ENCODE measurements around the gene RPS19BP1. TPM values are rescaled to one million over a fixed set of nuclear protein-coding genes. Genes with fewer than 3 reads are reported as not detected.
A peak's percentile ranks its signal among the peaks of the same experiment; 100 is the strongest.

RPS19BP1 gene
- total RNA-seq, 2 experiments from 2014 or later = 42.8 to 68.8 TPM

GRCh38 chr22:39500101-39500500 lies 32.4 kb downstream of the RPS19BP1 start:
- no peaks in the 10 kb centered on the region for H3K27me3 Mint-ChIP-seq
- DNase-seq = no peak
- ATAC-seq = no peak
- H3K9me3 Mint-ChIP-seq (ENCODE audit: low read depth) = no peaks in the 10 kb centered on the region
- H3K27ac Mint-ChIP-seq = no peak overlapping the region
- H3K4me1 Mint-ChIP-seq = peaks cover 26% of the 10 kb centered on the region
- intact Hi-C loops (cut with DNase I, micrococcal nuclease) = loop anchor here in 1 of 2 experiments (5.0 kb wide), 1 partner anchor 928 kb away; the partner anchor contains the start of gene DMC1
- H3K36me3 Mint-ChIP-seq (ENCODE audit: low read depth) = peaks cover 16% of the 10 kb centered on the region
- ChIA-PET POLR2A (no interaction called here), CTCF (interaction anchor here (0.7 kb wide), 1 partner anchor 215 kb away, joined by 3 read pairs; no protein-coding TSS in a partner anchor)
- no peak overlapping the region for H3K4me3 Mint-ChIP-seq

- Mint-ChIP-seq H3K27me3 (no peaks in the 10 kb centered on the region), H3K4me1 (peaks cover 22% of the 10 kb centered on the region), H3K27ac (no peak overlapping the region), H3K36me3 (ENCODE audit: low read depth) (peaks cover 10% of the 10 kb centered on the region), H3K9me3 (ENCODE audit: low read depth) (no peaks in the 10 kb centered on the region), H3K4me3 (no peak overlapping the region)
- intact Hi-C loops (cut with DNase I, micrococcal nuclease) = no loop called here
- no peak for ATAC-seq
- POLR2A ChIA-PET = interaction anchor here (0.9 kb wide), 1 partner anchor 21 kb away, joined by 3 read pairs; the partner anchor contains the start of gene ATF4
- DNase-seq = no peak
- CTCF ChIA-PET = interaction anchor here (0.6 to 3.2 kb wide), 4 partner anchors 21 to 386 kb away, joined by 3 to 50 read pairs (median 4); partner anchors contain the start of genes ATF4, RPL3 and RPS19BP1
Observed at GRCh38 chr22:39498802-39499201, 33.7 kb downstream of the RPS19BP1 start.

GRCh38 chr22:39498368-39498767 lies 34.2 kb downstream of the RPS19BP1 start:
- Mint-ChIP-seq H3K4me1 (peaks cover 17% of the 10 kb centered on the region), H3K27me3 (no peaks in the 10 kb centered on the region), H3K36me3 (ENCODE audit: low read depth) (peaks cover 5% of the 10 kb centered on the region), H3K4me3 (no peak overlapping the region), H3K9me3 (ENCODE audit: low read depth) (no peaks in the 10 kb centered on the region), H3K27ac (no peak overlapping the region)
- ATAC-seq (no peak), DNase-seq (no peak)
- ChIA-PET CTCF (interaction anchor here (1.0 to 3.2 kb wide), 4 partner anchors 16 to 178 kb away, joined by 3 to 50 read pairs (median 6); partner anchors contain the start of genes ATF4, RPL3 and RPS19BP1), POLR2A (interaction anchor here (0.9 to 1.2 kb wide), 2 partner anchors 22 to 26 kb away, joined by 3 to 5 read pairs; partner anchors contain the start of gene ATF4)
- intact Hi-C loops (cut with DNase I, micrococcal nuclease) = no loop called here

GRCh38 chr22:39497429-39497828 lies 35.1 kb downstream of the RPS19BP1 start:
- Mint-ChIP-seq H3K9me3 (ENCODE audit: low read depth) (no peaks in the 10 kb centered on the region), H3K27ac (no peak overlapping the region), H3K4me1 (peaks cover 17% of the 10 kb centered on the region), H3K36me3 (ENCODE audit: low read depth) (peaks cover 2% of the 10 kb centered on the region), H3K4me3 (no peak overlapping the region), H3K27me3 (no peaks in the 10 kb centered on the region)
- POLR2A ChIA-PET = interaction anchor here (1.2 kb wide), 1 partner anchor 27 kb away, joined by 5 read pairs; no protein-coding TSS in a partner anchor
- DNase-seq = no peak
- intact Hi-C loops (cut with DNase I, micrococcal nuclease) = no loop called here
- ATAC-seq = no peak
- CTCF ChIA-PET = interaction anchor here (0.6 to 3.2 kb wide), 8 partner anchors 15 to 876 kb away, joined by 4 to 50 read pairs (median 8); partner anchors contain the start of gene RPS19BP1

- Mint-ChIP-seq H3K4me1 (peaks cover 13% of the 10 kb centered on the region), H3K36me3 (ENCODE audit: low read depth) (no peaks in the 10 kb centered on the region), H3K4me3 (no peak overlapping the region), H3K27ac (no peak overlapping the region), H3K9me3 (ENCODE audit: low read depth) (no peaks in the 10 kb centered on the region), H3K27me3 (no peaks in the 10 kb centered on the region)
- CTCF ChIA-PET = interaction anchor here (0.5 to 3.2 kb wide), 29 partner anchors 9 to 1157 kb away, joined by 3 to 50 read pairs (median 4); partner anchors contain the start of genes RPS19BP1 and TAB1
- intact Hi-C loops (cut with DNase I, micrococcal nuclease) = loop anchor here in 1 of 2 experiments (1.0 kb wide), 1 partner anchor 540 kb away; no protein-coding TSS in a partner anchor
- DNase-seq (peak; percentile 85), ATAC-seq (peak; percentile 89)
- POLR2A ChIA-PET = interaction anchor here (0.7 to 1.0 kb wide), 2 partner anchors 24 to 176 kb away, joined by 3 to 6 read pairs; partner anchors contain the start of gene ATF4
Observed at GRCh38 chr22:39496131-39496838, 36.3 kb downstream of the RPS19BP1 start.

- peaks cover 17% of the 10 kb centered on the region for H3K4me1 Mint-ChIP-seq
- ATAC-seq (no peak), DNase-seq (no peak)
- intact Hi-C loops (cut with DNase I, micrococcal nuclease) = loop anchor here (5.0 kb wide), 3 partner anchors 57 to 853 kb away; partner anchors contain the start of gene ADSL (in 1 of the 2)
- no peaks in the 10 kb centered on the region for H3K9me3 Mint-ChIP-seq (ENCODE audit: low read depth)
- POLR2A ChIA-PET = interaction anchor here (1.3 to 1.4 kb wide), 2 partner anchors 34 to 550 kb away, joined by 4 to 7 read pairs; no protein-coding TSS in a partner anchor
- CTCF ChIA-PET = interaction anchor here (0.5 to 6.1 kb wide), 15 partner anchors 8 to 824 kb away, joined by 3 to 100 read pairs (median 4); partner anchors contain the start of gene MIEF1
- H3K27me3 Mint-ChIP-seq = no peaks in the 10 kb centered on the region
- H3K27ac Mint-ChIP-seq = no peak overlapping the region
- no peak overlapping the region for H3K4me3 Mint-ChIP-seq
- no peaks in the 10 kb centered on the region for H3K36me3 Mint-ChIP-seq (ENCODE audit: low read depth)
Observed at GRCh38 chr22:39494471-39495120, 38.0 kb downstream of the RPS19BP1 start.

- ChIA-PET POLR2A (interaction anchor here (1.3 to 1.4 kb wide), 2 partner anchors 35 to 551 kb away, joined by 4 to 7 read pairs; no protein-coding TSS in a partner anchor), CTCF (interaction anchor here (0.6 to 6.1 kb wide), 19 partner anchors 9 to 546 kb away, joined by 3 to 100 read pairs (median 4); partner anchors contain the start of genes MIEF1 and TAB1)
- DNase-seq (no peak), ATAC-seq (no peak)
- no peak overlapping the region for H3K27ac Mint-ChIP-seq
- no peaks in the 10 kb centered on the region for H3K27me3 Mint-ChIP-seq
- intact Hi-C loops (cut with DNase I, micrococcal nuclease) = loop anchor here (1.0 to 5.0 kb wide), 4 partner anchors 36 to 854 kb away; partner anchors contain the start of gene ADSL (in 1 of the 2)
- no peak overlapping the region for H3K4me3 Mint-ChIP-seq
- no peaks in the 10 kb centered on the region for H3K36me3 Mint-ChIP-seq (ENCODE audit: low read depth)
- H3K9me3 Mint-ChIP-seq (ENCODE audit: low read depth) = no peaks in the 10 kb centered on the region
- peaks cover 17% of the 10 kb centered on the region for H3K4me1 Mint-ChIP-seq
Observed at GRCh38 chr22:39493759-39494158, 38.8 kb downstream of the RPS19BP1 start.

GRCh38 chr22:39492186-39492585 lies 40.4 kb downstream of the RPS19BP1 start:
- peaks cover 12% of the 10 kb centered on the region for H3K4me1 Mint-ChIP-seq
- ChIA-PET POLR2A (interaction anchor here (0.9 kb wide), 1 partner anchor 30 kb away, joined by 3 read pairs; no protein-coding TSS in a partner anchor), CTCF (interaction anchor here (0.6 to 6.1 kb wide), 4 partner anchors 10 to 436 kb away, joined by 3 to 100 read pairs (median 4); partner anchors contain the start of gene MIEF1)
- H3K9me3 Mint-ChIP-seq (ENCODE audit: low read depth) = no peaks in the 10 kb centered on the region
- intact Hi-C loops (cut with DNase I, micrococcal nuclease) = loop anchor here (5.0 kb wide), 3 partner anchors 55 to 855 kb away; partner anchors contain the start of gene ADSL (in 1 of the 2)
- H3K27me3 Mint-ChIP-seq = no peaks in the 10 kb centered on the region
- ATAC-seq = no peak
- no peak for DNase-seq
- no peaks in the 10 kb centered on the region for H3K36me3 Mint-ChIP-seq (ENCODE audit: low read depth)
- no peak overlapping the region for H3K27ac Mint-ChIP-seq
- H3K4me3 Mint-ChIP-seq = no peak overlapping the region

GRCh38 chr22:39491696-39492095 lies 40.9 kb downstream of the RPS19BP1 start:
- POLR2A ChIA-PET = interaction anchor here (0.6 to 0.9 kb wide), 2 partner anchors 31 to 1294 kb away, joined by 3 to 4 read pairs; no protein-coding TSS in a partner anchor
- Mint-ChIP-seq H3K9me3 (ENCODE audit: low read depth) (no peaks in the 10 kb centered on the region), H3K27me3 (no peaks in the 10 kb centered on the region), H3K4me1 (peaks cover 11% of the 10 kb centered on the region), H3K4me3 (no peak overlapping the region), H3K27ac (no peak overlapping the region), H3K36me3 (ENCODE audit: low read depth) (no peaks in the 10 kb centered on the region)
- intact Hi-C loops (cut with DNase I, micrococcal nuclease) = loop anchor here (5.0 kb wide), 3 partner anchors 54 to 856 kb away; partner anchors contain the start of gene ADSL (in 1 of the 2)
- no peak for DNase-seq
- CTCF ChIA-PET = interaction anchor here (0.6 to 6.1 kb wide), 4 partner anchors 10 to 436 kb away, joined by 3 to 100 read pairs (median 4); partner anchors contain the start of gene MIEF1
- ATAC-seq = no peak

- POLR2A ChIA-PET = interaction anchor here (0.6 to 1.5 kb wide), 3 partner anchors 11 to 1294 kb away, joined by 3 to 7 read pairs (median 4); partner anchors contain the start of genes ATF4 and MIEF1
- intact Hi-C loops (cut with DNase I, micrococcal nuclease) = loop anchor here (1.0 to 5.0 kb wide), 5 partner anchors 11 to 856 kb away; partner anchors contain the start of genes MIEF1 (in 2 of the 2), ADSL (in 1 of the 2) and ATF4 (in 1 of the 2)
- Mint-ChIP-seq H3K4me1 (peaks cover 7% of the 10 kb centered on the region), H3K4me3 (no peak overlapping the region), H3K27me3 (no peaks in the 10 kb centered on the region), H3K9me3 (ENCODE audit: low read depth) (no peaks in the 10 kb centered on the region), H3K27ac (no peak overlapping the region), H3K36me3 (ENCODE audit: low read depth) (no peaks in the 10 kb centered on the region)
- ATAC-seq (no peak), DNase-seq (no peak)
- CTCF ChIA-PET = interaction anchor here (1.4 to 6.1 kb wide), 5 partner anchors 11 to 39 kb away, joined by 3 to 100 read pairs (median 5); partner anchors contain the start of gene MIEF1
Observed at GRCh38 chr22:39490966-39491680, 41.4 kb downstream of the RPS19BP1 start.
